HG02938 (cell line): ENCODE results near the gene ANP32A.

Experiments
- ATAC-seq: cut with Tn5 transposase; IDR thresholded peaks from one replicate; pipeline ENCODE4 v1.9.1; 2021; ENCODE audit warnings: mild to moderate bottlenecking, moderate library complexity; ENCODE audit not compliant: unreplicated experiment

Gene ANP32A

GRCh38 chr15:68800875-68801274 lies 19.8 kb downstream of the ANP32A start:
- ATAC-seq, result no peak

- no peak for ATAC-seq
Observed at GRCh38 chr15:68798346-68799094, 22.2 kb downstream of the ANP32A start.

GRCh38 chr15:68797599-68798345 lies 22.9 kb downstream of the ANP32A start:
- no peak for ATAC-seq

GRCh38 chr15:68797191-68797590 lies 23.5 kb downstream of the ANP32A start:
- no peak for ATAC-seq

GRCh38 chr15:68796576-68796975 lies 24.1 kb downstream of the ANP32A start:
- ATAC-seq, result no peak

GRCh38 chr15:68795298-68795848 lies 25.3 kb downstream of the ANP32A start:
- peak; percentile 36 for ATAC-seq

- no peak for ATAC-seq
Observed at GRCh38 chr15:68794863-68795262, 25.8 kb downstream of the ANP32A start.

GRCh38 chr15:68794307-68794706 lies 26.4 kb downstream of the ANP32A start:
- ATAC-seq, result no peak

- no peak for ATAC-seq
Observed at GRCh38 chr15:68793776-68794175, 26.9 kb downstream of the ANP32A start.

- ATAC-seq, result no peak
Observed at GRCh38 chr15:68792901-68793766, 27.6 kb downstream of the ANP32A start.

- peak; percentile 60 for ATAC-seq
Observed at GRCh38 chr15:68791431-68792283, 29.0 kb downstream of the ANP32A start.

- ATAC-seq, result no peak
Observed at GRCh38 chr15:68790910-68791309, 29.8 kb downstream of the ANP32A start.

- ATAC-seq, result no peak
Observed at GRCh38 chr15:68790242-68790575, 30.5 kb downstream of the ANP32A start.

- no peak for ATAC-seq
Observed at GRCh38 chr15:68789534-68790241, 31.0 kb downstream of the ANP32A start.

- no peak for ATAC-seq
Observed at GRCh38 chr15:68789091-68789490, 31.6 kb downstream of the ANP32A start.

- ATAC-seq, result no peak
Observed at GRCh38 chr15:68788264-68788624, 32.5 kb downstream of the ANP32A start.

GRCh38 chr15:68787609-68788263 lies 33.0 kb downstream of the ANP32A start:
- no peak for ATAC-seq

GRCh38 chr15:68786753-68787152 lies 33.9 kb downstream of the ANP32A start:
- no peak for ATAC-seq

GRCh38 chr15:68785541-68785940 lies 35.2 kb downstream of the ANP32A start:
- no peak for ATAC-seq
